ENCODE measurements around the gene CLDND1.

Gene CLDND1

GRCh38 chr3:98482717-98483482, 39.8 kb downstream of the CLDND1 start:
- Mint-ChIP-seq H3K4me1 (no peaks in the 10 kb centered on the region), H3K27me3 (ENCODE audit: low read depth, poor library complexity) (no peaks in the 10 kb centered on the region), H3K36me3 (ENCODE audit: low read depth) (no peaks in the 10 kb centered on the region), H3K9me3 (peaks cover 39% of the 10 kb centered on the region), H3K27ac (no peak overlapping the region), H3K4me3 (no peak overlapping the region)
- no peak for DNase-seq
- no peak for TF ChIP-seq CTCF (IDR thresholded peaks at IDR 0.05)
